Measurements from ENCODE around the gene TXNL4B. TPM values are rescaled to one million over a fixed set of nuclear protein-coding genes. Genes with fewer than 3 reads are reported as not detected.
A peak's percentile ranks its signal among the peaks of the same experiment; 100 is the strongest.

Gene TXNL4B
- 10 to 100 TPM; 20.6 to 21.7 TPM for total RNA-seq

- Mint-ChIP-seq H3K4me1 (ENCODE audit: low read depth) (peaks cover 43% of the 10 kb centered on the region), H3K36me3 (ENCODE audit: low read depth) (peaks cover 40% of the 10 kb centered on the region), H3K9me3 (no peaks in the 10 kb centered on the region), H3K27ac (peak within 1 kb of the TSS; percentile 99), H3K27me3 (no peaks in the 10 kb centered on the region), H3K4me3 (peak within 1 kb of the TSS; percentile 100)
- ChIA-PET CTCF (interaction anchor here (0.9 to 2.1 kb wide), 4 partner anchors 9 to 30 kb away, joined by 3 to 9 read pairs (median 5); no protein-coding TSS in a partner anchor), POLR2A (interaction anchor here (0.6 to 2.2 kb wide), 8 partner anchors 8 to 391 kb away, joined by 3 to 11 read pairs (median 3); no protein-coding TSS in a partner anchor)
- intact Hi-C loops (cut with micrococcal nuclease), result no loop called here
- ATAC-seq (peak; percentile 97), DNase-seq (peak; percentile 97)
- TF ChIP-seq CTCF (IDR thresholded peaks at IDR 0.05), result no peak
Observed at GRCh38 chr16:72093448-72094265, at the start of gene TXNL4B, which contains the start of gene DHX38. Gene TXNL4B, minus strand, starts transcription at chr16:72093620. Its CDS starts 2,871 bp downstream, at chr16:72090749. Gene DHX38, plus strand, starts transcription at chr16:72093847. Its CDS starts 2,311 bp downstream, at chr16:72096158.

GRCh38 chr16:72142476-72142875 lies 49.1 kb upstream of the TXNL4B start:
- ATAC-seq, result no peak
- intact Hi-C loops (cut with micrococcal nuclease), result no loop called here
- ChIA-PET POLR2A (no interaction called here), CTCF (interaction anchor here (1.1 kb wide), 1 partner anchor 18 kb away, joined by 3 read pairs; no protein-coding TSS in a partner anchor)
- Mint-ChIP-seq H3K36me3 (ENCODE audit: low read depth) (no peaks in the 10 kb centered on the region), H3K27ac (no peak overlapping the region), H3K4me1 (ENCODE audit: low read depth) (no peaks in the 10 kb centered on the region), H3K9me3 (no peaks in the 10 kb centered on the region), H3K4me3 (no peak overlapping the region), H3K27me3 (no peaks in the 10 kb centered on the region)
- no peak for TF ChIP-seq CTCF (IDR thresholded peaks at IDR 0.05)
- no peak for DNase-seq

GRCh38 chr16:72139908-72140307 lies 46.5 kb upstream of the TXNL4B start:
- TF ChIP-seq CTCF (IDR thresholded peaks at IDR 0.05), result no peak
- Mint-ChIP-seq H3K9me3 (no peaks in the 10 kb centered on the region), H3K4me1 (ENCODE audit: low read depth) (no peaks in the 10 kb centered on the region), H3K36me3 (ENCODE audit: low read depth) (no peaks in the 10 kb centered on the region), H3K27ac (no peak overlapping the region), H3K27me3 (no peaks in the 10 kb centered on the region), H3K4me3 (no peak overlapping the region)
- POLR2A ChIA-PET, result no interaction called here
- no peak for DNase-seq
- intact Hi-C loops (cut with micrococcal nuclease), result no loop called here
- CTCF ChIA-PET, result interaction anchor here (2.7 kb wide), 1 partner anchor 15 kb away, joined by 7 read pairs; no protein-coding TSS in a partner anchor
- ATAC-seq, result no peak

- CTCF ChIA-PET, result interaction anchor here (0.8 kb wide), 1 partner anchor 13 kb away, joined by 6 read pairs; no protein-coding TSS in a partner anchor
- Mint-ChIP-seq H3K4me3 (no peak overlapping the region), H3K27ac (no peak overlapping the region), H3K9me3 (no peaks in the 10 kb centered on the region), H3K27me3 (no peaks in the 10 kb centered on the region), H3K36me3 (ENCODE audit: low read depth) (no peaks in the 10 kb centered on the region), H3K4me1 (ENCODE audit: low read depth) (no peaks in the 10 kb centered on the region)
- TF ChIP-seq CTCF (IDR thresholded peaks at IDR 0.05), result no peak
- no peak for DNase-seq
- no peak for ATAC-seq
- intact Hi-C loops (cut with micrococcal nuclease), result no loop called here
- POLR2A ChIA-PET, result no interaction called here
Observed at GRCh38 chr16:72138064-72138572, 44.7 kb upstream of the TXNL4B start.

All from activated CD8-positive, alpha-beta T cell treated with anti-CD3 and anti-CD28 coated beads for 36 hours (primary cell).